ENCODE data around the gene HSH2D.

- TF ChIP-seq POLR2AphosphoS5 (IDR thresholded peaks at IDR 0.05; ENCODE audit: low read depth, low read length), result no peak
- TF ChIP-seq CTCF (IDR thresholded peaks at IDR 0.05), result no peak
- TF ChIP-seq TAF1 (IDR thresholded peaks at IDR 0.05; ENCODE audit: borderline replicate concordance, low read depth, low read length), result no peak
- TF ChIP-seq REST (IDR thresholded peaks at IDR 0.05; ENCODE audit: low read depth, low read length), result no peak
- TF ChIP-seq SIN3A (IDR thresholded peaks at IDR 0.05; ENCODE audit: borderline replicate concordance, low read depth, low read length), result no peak
- no peak for TF ChIP-seq NFIC (IDR thresholded peaks at IDR 0.05; ENCODE audit: borderline replicate concordance)
- TF ChIP-seq EP300 (IDR thresholded peaks at IDR 0.05; ENCODE audit: borderline replicate concordance in 1 of 2, low read depth in 1 of 2, low read length in 1 of 2), result no peak
- no peak for TF ChIP-seq GABPA (IDR thresholded peaks at IDR 0.05; ENCODE audit: low read depth)
- TF ChIP-seq MEF2A (IDR thresholded peaks at IDR 0.05; ENCODE audit: borderline replicate concordance, low read depth), result no peak
- no peak for TF ChIP-seq EZH2phosphoT487 (IDR thresholded peaks at IDR 0.05; ENCODE audit: borderline replicate concordance, low read depth)
Measured at GRCh38 chr19:16202320-16203255, 59.1 kb downstream of the HSH2D start.

Measured in SK-N-SH (cell line).